Cardiac septum (tissue), 1 donor: ENCODE data around the gene BCAN. TPM values are rescaled to one million over a fixed set of nuclear protein-coding genes. Genes with fewer than 3 reads are reported as not detected.

ENCODE experiments used
- DNase-seq: peaks from one replicate; pipeline ENCODE4 v3.0.0-alpha.2; 2020; ENCODE audit warnings: low spot score
- intact Hi-C: fragments of 100-400 bp; cut with DNase I; formaldehyde crosslinking; loops from one replicate; pipeline ENCODE4 v1.14.0; 2022
- total RNA-seq: library from RNA; stranded (reverse); fragmentation: NEBNext Ultra II Directional; extraction: Animal tissue kit (Norgen Biotek cat#: 25700); gene quantifications from one replicate; pipeline ENCODE4 v1.2.1, GENCODE V29; 2021
- donor health status: DM: no; HTN: no; CAD: no.

BCAN gene
- total RNA-seq, 1 donor from 2014 or later, result 0.16 TPM

- intact Hi-C loops, result no loop called here
- DNase-seq, result no peak
These were observed 42.4 kb downstream of the BCAN start for GRCh38 chr1:156684227-156684782.

GRCh38 chr1:156689035-156689952 lies 47.4 kb downstream of the BCAN start:
- peak; percentile 82 for DNase-seq
- intact Hi-C loops, result loop anchor here (1.0 kb wide), 1 partner anchor 37 kb away; no protein-coding TSS in a partner anchor

GRCh38 chr1:156689953-156690674 lies 48.2 kb downstream of the BCAN start:
- intact Hi-C loops, result loop anchor here (1.0 to 10.0 kb wide), 3 partner anchors 36 to 195 kb away; partner anchors contain the start of gene INSRR
- no peak for DNase-seq

DNA sequence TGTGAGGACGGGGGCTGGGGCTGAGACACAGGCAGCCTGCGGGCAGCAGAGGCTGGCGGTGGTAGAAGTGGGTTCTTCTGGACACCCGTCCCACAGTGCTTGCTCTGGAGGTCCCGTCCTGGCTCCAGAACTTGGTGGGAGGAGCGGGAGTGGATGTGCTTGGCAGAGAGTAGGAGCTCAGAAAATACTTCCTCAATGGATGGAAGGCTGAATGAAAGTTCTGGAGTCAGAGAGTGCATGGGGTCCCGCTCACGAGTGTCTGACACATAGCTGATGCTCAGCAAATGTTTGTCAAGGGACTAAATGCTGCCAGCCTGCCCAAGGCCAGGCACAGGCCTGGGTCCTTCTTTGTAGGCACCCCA lies 48.7 kb downstream of the BCAN start:
- DNase-seq, result no peak
- intact Hi-C loops, result loop anchor here (10.0 kb wide), 2 partner anchors 164 to 194 kb away; partner anchors contain the start of gene INSRR

DNA sequence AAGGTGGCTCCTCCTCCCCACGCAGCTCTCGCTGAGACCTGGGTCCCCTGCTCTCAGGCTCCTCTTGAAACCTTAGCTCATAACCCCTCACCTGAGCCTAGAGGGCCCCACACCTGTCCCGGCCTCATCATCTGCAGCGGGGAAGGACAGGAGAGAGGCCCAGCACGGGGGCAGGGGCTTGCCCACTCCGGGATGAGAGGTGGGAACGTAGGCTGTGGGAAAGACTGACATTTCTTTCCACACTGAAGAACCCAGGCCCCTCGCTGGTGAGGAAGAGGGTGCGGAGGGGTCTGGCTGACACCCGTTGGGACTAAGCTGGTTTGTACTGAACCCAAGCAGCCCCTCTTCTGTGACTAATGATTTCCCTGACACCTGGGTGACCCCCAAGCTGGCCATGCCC lies 49.3 kb downstream of the BCAN start:
- intact Hi-C loops, result loop anchor here (10.0 kb wide), 2 partner anchors 164 to 194 kb away; partner anchors contain the start of gene INSRR

GRCh38 chr1:156691665-156692440 lies 49.9 kb downstream of the BCAN start:
- DNase-seq, result no peak
- intact Hi-C loops, result loop anchor here (10.0 kb wide), 2 partner anchors 163 to 193 kb away; partner anchors contain the start of gene INSRR

More for the DNA sequence above, 49.3 kb downstream of the BCAN start:
- no peak for DNase-seq

DNA sequence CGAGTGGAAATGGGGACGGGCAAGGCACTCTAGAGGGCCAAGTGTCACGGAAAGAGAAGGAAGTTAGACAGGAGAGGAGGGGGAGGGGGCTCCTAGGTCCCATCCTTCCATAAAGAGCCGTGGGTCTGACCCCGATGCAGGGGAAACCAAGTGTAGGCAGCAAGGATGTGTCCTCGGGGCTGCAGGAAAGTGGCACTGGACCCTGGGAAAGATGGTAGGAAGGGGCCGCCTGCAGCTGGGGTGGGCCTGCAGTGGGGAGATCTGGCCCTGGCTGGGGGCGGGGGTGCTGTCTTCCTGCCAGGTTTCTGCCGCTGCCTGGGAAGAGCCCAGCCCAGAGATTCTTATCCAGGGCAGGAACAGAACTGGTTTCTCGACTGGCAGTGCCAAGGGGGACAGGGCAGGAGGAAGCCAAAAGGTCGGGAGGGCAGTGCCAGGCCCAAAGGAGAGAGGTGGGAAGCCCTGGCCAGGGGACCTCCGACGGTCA lies 50.6 kb downstream of the BCAN start:
- DNase-seq, result no peak
- intact Hi-C loops, result loop anchor here (10.0 kb wide), 2 partner anchors 162 to 192 kb away; partner anchors contain the start of gene INSRR

DNA sequence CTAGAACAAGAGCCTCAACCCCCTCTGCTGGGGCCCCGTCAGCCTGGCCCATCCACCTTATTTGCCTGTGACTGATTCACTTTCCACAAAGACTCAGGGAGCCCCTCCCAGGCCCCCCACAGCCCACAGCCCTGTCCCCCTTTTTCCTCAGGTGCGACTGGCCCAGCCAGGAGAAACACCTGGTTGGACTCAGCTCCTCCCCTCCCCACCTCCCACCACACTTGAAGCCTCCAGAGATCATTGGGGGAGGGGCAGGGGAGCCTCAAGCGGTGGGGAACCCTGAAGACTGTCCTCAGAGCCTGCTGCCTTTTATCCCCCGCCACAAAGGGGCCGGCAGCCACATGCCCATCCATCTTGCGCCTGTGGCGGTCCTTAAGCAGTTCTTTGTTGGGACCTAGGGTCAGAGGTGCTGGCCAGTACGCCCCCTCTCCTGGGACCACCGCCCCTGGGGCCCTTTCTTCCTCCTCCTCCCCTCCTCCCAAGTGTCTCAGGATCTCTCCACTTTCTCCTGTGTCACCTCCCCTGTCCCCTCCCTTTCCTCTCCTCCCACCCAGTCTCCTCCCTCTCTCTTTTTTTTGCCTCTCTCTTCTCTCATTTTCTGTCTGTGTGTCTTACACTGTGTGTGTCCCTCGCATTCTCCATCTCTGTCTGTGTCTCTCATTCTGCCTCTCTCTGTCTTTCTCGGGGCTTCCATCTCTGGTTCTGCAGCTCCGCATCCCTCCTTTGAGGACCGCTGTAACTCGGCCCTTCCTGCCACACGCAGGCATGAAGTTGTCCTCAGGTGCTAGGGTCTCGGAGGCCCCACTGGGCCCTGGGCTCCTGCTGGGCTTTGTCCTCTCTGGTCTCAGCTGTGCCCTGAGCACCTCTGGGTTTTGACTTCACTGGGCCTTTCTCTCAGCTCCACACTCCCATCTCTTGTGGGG lies 51.3 kb downstream of the BCAN start:
- intact Hi-C loops, result loop anchor here (10.0 kb wide), 2 partner anchors 162 to 192 kb away; partner anchors contain the start of gene INSRR
- no peak for DNase-seq

DNA sequence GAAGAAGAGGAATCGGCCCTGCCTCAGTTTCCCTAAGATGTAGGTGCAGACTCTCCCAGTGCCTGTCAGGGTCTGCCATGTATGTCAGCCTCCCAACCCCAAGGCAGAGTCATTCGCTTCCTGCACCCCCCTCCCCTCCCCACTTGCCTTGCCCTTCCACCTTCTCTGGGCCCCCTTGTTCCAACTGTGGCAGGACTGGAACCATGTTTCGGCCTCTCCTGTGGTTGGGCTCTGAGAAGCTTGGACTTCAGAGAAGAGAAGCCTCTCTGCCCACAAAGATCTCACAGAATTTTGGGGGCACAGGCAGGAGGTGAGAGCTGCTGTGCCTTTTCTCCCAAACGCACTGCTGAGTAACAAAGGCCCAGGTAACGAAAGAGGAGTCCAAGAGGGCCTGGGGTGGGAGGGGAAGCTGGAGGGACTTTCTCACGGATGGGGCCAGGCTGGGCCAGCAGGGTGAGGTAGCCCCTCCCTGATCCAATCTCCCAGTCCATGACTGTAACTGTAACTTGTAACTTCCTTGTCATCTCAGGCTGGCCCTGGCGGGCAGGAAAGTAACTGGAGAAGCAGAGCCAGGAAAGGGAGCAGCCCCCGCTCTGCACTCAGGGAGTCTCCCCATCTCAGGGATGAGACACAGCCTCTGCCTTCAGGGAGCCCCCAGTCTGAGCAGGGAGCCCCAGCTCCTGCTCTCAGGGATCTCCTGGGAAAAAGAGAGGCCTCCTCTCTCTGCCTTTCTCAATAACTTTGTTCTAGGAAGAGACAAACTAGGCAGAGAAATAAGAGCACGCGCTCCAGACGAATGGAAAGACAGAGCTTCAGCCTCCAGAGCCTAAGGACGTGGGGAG lies 52.2 kb downstream of the BCAN start:
- intact Hi-C loops, result loop anchor here (10.0 kb wide), 2 partner anchors 161 to 191 kb away; partner anchors contain the start of gene INSRR
- DNase-seq, result no peak

- intact Hi-C loops, result loop anchor here (10.0 kb wide), 2 partner anchors 160 to 190 kb away; partner anchors contain the start of gene INSRR
- no peak for DNase-seq
These were observed 52.7 kb downstream of the BCAN start for GRCh38 chr1:156694690-156694962.

DNA sequence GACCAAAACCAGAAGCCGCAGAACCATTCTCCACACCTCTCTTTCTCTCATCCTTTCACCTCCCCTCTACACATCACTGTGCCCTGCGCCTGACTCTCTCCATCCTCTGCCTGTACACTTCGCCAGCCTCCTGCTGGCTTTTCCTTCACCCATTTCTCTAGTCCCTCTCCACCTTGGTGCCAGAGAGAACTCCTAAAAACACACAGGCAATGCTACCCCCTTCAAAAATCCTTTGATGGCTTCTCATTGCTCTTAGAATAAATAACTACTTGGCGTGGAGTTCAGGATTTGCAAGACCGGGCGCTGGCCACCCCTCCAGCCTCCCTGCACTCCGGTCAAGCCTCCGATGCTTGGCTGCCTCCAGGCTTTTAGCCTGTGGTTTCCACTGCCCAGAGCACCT lies 54.8 kb downstream of the BCAN start:
- no peak for DNase-seq
- intact Hi-C loops, result loop anchor here (10.0 kb wide), 2 partner anchors 158 to 188 kb away; partner anchors contain the start of gene INSRR

DNA sequence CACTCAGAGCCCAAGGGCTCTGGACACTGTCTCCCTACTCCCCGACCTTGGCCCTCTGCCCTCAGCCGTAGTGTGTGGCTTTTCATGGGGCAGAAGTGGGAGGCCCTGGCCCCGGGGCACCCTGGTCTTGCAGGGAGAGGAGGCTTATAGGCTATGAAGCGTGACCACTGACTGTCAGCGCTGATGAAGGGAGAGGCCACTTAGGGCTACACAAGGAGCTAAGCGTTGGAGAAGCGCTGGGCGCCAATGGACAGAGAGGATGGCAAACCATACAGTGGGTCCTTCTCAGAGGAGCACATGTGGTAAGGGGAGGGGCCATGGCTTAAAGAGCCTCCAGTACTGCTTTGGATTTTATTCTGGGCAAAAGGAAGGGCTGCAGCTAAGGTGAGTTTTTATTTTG lies 55.6 kb downstream of the BCAN start:
- intact Hi-C loops, result loop anchor here (10.0 kb wide), 2 partner anchors 157 to 187 kb away; partner anchors contain the start of gene INSRR

GRCh38 chr1:156698995-156699394 lies 57.1 kb downstream of the BCAN start:
- no peak for DNase-seq
- intact Hi-C loops, result loop anchor here (10.0 kb wide), 2 partner anchors 156 to 186 kb away; partner anchors contain the start of gene INSRR

More for the DNA sequence above, 55.6 kb downstream of the BCAN start:
- no peak for DNase-seq

DNA sequence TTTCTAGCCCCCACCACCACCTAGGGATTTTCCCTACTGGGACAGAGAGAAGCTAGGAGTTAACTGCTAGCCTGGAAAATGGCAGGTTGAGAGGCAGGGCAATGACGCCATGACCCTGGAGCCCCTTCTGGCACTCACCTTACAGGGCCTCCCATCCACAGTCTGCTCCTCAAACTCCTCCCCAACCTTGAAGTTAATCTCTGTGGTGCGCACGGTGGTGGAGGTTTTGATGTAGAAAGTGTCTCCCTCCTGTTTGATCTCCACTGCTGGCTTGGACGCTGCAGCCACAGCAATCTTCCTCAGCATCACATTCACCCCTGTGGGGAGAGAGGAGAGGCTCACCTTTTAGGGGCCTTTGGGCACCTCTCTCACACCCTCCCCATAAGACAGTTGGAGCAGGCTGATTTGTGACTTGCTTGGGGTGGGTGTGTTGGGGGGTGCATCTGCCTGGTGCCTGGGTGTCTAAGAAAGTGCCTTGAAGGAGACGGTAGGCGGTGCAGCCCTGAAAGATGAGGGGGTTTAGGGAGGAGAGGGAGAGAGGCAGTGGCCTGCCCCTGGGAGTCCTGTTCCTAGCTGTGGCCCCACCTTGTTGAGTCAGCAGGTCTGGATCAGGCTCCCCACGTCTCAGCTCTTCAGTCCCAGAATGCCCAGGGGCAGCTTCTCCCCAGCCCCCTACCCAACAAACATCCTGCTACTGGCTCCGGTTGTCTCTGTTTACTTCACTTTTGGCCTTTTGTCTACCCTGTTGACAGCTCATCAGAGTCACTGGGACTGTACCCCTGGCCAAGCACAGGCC lies 59.0 kb downstream of the BCAN start:
- DNase-seq, result no peak
- intact Hi-C loops, result no loop called here

- DNase-seq, result no peak
- intact Hi-C loops, result no loop called here
These were observed 61.4 kb downstream of the BCAN start for GRCh38 chr1:156703336-156703735.

DNA sequence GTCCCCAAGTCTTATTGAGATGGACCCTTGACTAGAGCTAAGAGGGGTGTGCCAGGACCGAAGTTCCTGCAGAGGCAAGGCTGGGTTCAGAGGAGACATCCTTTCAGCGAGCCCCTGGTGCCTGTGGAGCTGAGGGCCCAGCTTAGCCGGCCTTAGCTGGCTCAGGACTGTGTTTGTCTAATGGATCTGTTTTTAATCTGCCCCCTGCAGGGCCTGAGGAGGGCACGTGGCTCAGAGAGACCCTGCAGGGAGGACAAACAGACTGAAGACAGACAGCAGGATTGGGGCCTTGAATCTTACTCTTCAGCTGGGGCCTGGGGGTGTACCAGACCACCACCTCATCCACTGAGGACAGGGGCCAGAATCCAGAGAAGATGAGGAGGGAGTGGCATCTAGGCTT lies 61.8 kb downstream of the BCAN start:
- no peak for DNase-seq
- intact Hi-C loops, result no loop called here
